ENCODE data around the gene TMEM97.

Gene TMEM97

GRCh38 chr17:28350271-28350670 lies 31.3 kb downstream of the TMEM97 start:
- H4K20me1 ChIP-seq (ENCODE audit: insufficient read depth, low read length): no peaks in the 10 kb centered on the region
- no peaks in the 10 kb centered on the region for H3K79me2 ChIP-seq (ENCODE audit: insufficient read depth, low read length)
- H3K4me2 ChIP-seq (ENCODE audit: low read length): no peak overlapping the region
- H3K36me3 ChIP-seq (ENCODE audit: insufficient read depth, low read length): peaks cover 98% of the 10 kb centered on the region
- no peak overlapping the region for H3K9ac ChIP-seq (ENCODE audit: low read length)
- no peaks in the 10 kb centered on the region for H3K9me2 ChIP-seq (ENCODE audit: low read depth, low read length)
- no peak overlapping the region for H3K4me3 ChIP-seq (ENCODE audit: low read depth, low read length, poor library complexity, severe bottlenecking)
- no peak overlapping the region for H2AFZ ChIP-seq (ENCODE audit: low read length)
- no peaks in the 10 kb centered on the region for H3K4me1 ChIP-seq (ENCODE audit: insufficient read depth, low read length, severe bottlenecking)
- H3F3A ChIP-seq (ENCODE audit: insufficient read depth, low read length): no peaks in the 10 kb centered on the region
- H3K9me3 ChIP-seq (ENCODE audit: low read length): no peaks in the 10 kb centered on the region
- no peaks in the 10 kb centered on the region for H3K27me3 ChIP-seq (ENCODE audit: insufficient read depth, low read length)
- H3K27ac ChIP-seq (ENCODE audit: low read depth, low read length, poor library complexity, severe bottlenecking): no peak overlapping the region
- TF ChIP-seq CTCF (IDR thresholded peaks at IDR 0.05; ENCODE audit: low read length) (no peak), EZH2 (IDR thresholded peaks at IDR 0.05; ENCODE audit: borderline replicate concordance, low read length) (no peak)

- H3K9me3 ChIP-seq (ENCODE audit: low read length): no peaks in the 10 kb centered on the region
- no peak within 1 kb of the TSS for H3K27ac ChIP-seq (ENCODE audit: low read depth, low read length, poor library complexity, severe bottlenecking)
- peaks cover 25% of the 10 kb centered on the region for H3K4me1 ChIP-seq (ENCODE audit: insufficient read depth, low read length, severe bottlenecking)
- peak within 1 kb of the TSS; percentile 99 for H3K9ac ChIP-seq (ENCODE audit: low read length)
- H2AFZ ChIP-seq (ENCODE audit: low read length): no peak within 1 kb of the TSS
- H3K79me2 ChIP-seq (ENCODE audit: insufficient read depth, low read length): peaks cover 20% of the 10 kb centered on the region
- peak within 1 kb of the TSS; percentile 94 for H3K4me2 ChIP-seq (ENCODE audit: low read length)
- H4K20me1 ChIP-seq (ENCODE audit: insufficient read depth, low read length): no peaks in the 10 kb centered on the region
- peaks cover 58% of the 10 kb centered on the region for H3K36me3 ChIP-seq (ENCODE audit: insufficient read depth, low read length)
- no peak for TF ChIP-seq CTCF (IDR thresholded peaks at IDR 0.05; ENCODE audit: low read length)
- no peak for TF ChIP-seq EZH2 (IDR thresholded peaks at IDR 0.05; ENCODE audit: borderline replicate concordance, low read length)
- H3K4me3 ChIP-seq (ENCODE audit: low read depth, low read length, poor library complexity, severe bottlenecking): peak within 1 kb of the TSS; percentile 99
- H3K27me3 ChIP-seq (ENCODE audit: insufficient read depth, low read length): no peaks in the 10 kb centered on the region
- H3F3A ChIP-seq (ENCODE audit: insufficient read depth, low read length): no peaks in the 10 kb centered on the region
- H3K9me2 ChIP-seq (ENCODE audit: low read depth, low read length): no peaks in the 10 kb centered on the region
These were observed 38.3 kb downstream of the TMEM97 start, which contains the start of gene POLDIP2 for GRCh38 chr17:28357061-28357900. Gene POLDIP2, minus strand, starts transcription at chr17:28357527. Its CDS starts 79 bp downstream, at chr17:28357448.

GRCh38 chr17:28357901-28358197 lies 38.8 kb downstream of the TMEM97 start:
- Histone ChIP-seq H3K27ac (ENCODE audit: low read depth, low read length, poor library complexity, severe bottlenecking) (no peak overlapping the region), H3K9me2 (ENCODE audit: low read depth, low read length) (no peaks in the 10 kb centered on the region), H3K27me3 (ENCODE audit: insufficient read depth, low read length) (no peaks in the 10 kb centered on the region), H4K20me1 (ENCODE audit: insufficient read depth, low read length) (no peaks in the 10 kb centered on the region), H3K79me2 (ENCODE audit: insufficient read depth, low read length) (peaks cover 20% of the 10 kb centered on the region), H3K4me2 (ENCODE audit: low read length) (peak overlapping the region; percentile 94), H3K4me1 (ENCODE audit: insufficient read depth, low read length, severe bottlenecking) (peaks cover 25% of the 10 kb centered on the region), H3K4me3 (ENCODE audit: low read depth, low read length, poor library complexity, severe bottlenecking) (peak overlapping the region; percentile 99), H2AFZ (ENCODE audit: low read length) (no peak overlapping the region), H3F3A (ENCODE audit: insufficient read depth, low read length) (no peaks in the 10 kb centered on the region), H3K9me3 (ENCODE audit: low read length) (no peaks in the 10 kb centered on the region), H3K36me3 (ENCODE audit: insufficient read depth, low read length) (peaks cover 57% of the 10 kb centered on the region), H3K9ac (ENCODE audit: low read length) (peak overlapping the region; percentile 99)
- TF ChIP-seq EZH2 (IDR thresholded peaks at IDR 0.05; ENCODE audit: borderline replicate concordance, low read length) (no peak), CTCF (IDR thresholded peaks at IDR 0.05; ENCODE audit: low read length) (no peak)

All from OCI-LY1 (cell line).